Vagina (tissue), 2 donors: ENCODE measurements around the gene TANGO6.

Experiments used
- POLR2AphosphoS5 ChIP-seq, 2 donors: sonication (generic); formaldehyde crosslinking; IDR thresholded peaks; one replicate each; pipeline ENCODE4 v1.9.0; 2017; ENCODE audit warnings: antibody characterized with exemption in 2 of 2, mild to moderate bottlenecking in 2 of 2, low read depth in 1 of 2; ENCODE audit not compliant: insufficient read depth in 1 of 2
- TF ChIP-seq, protein P1 (sequence below), 3 experiments: fragments of 450-650 bp in 2 of 3; fragments of 200-600 bp in 1 of 3; sonication (generic) in 1 of 3; IDR thresholded peaks; one replicate each; pipeline ENCODE4 v1.5.1; 2017 to 2019; ENCODE audit warnings: antibody characterized with exemption in 3 of 3, mild to moderate bottlenecking in 2 of 3, moderate library complexity in 2 of 3

GRCh38 chr16:68973611-68974120 lies 130.3 kb downstream of the TANGO6 start:
- TF ChIP-seq, protein P1, sequence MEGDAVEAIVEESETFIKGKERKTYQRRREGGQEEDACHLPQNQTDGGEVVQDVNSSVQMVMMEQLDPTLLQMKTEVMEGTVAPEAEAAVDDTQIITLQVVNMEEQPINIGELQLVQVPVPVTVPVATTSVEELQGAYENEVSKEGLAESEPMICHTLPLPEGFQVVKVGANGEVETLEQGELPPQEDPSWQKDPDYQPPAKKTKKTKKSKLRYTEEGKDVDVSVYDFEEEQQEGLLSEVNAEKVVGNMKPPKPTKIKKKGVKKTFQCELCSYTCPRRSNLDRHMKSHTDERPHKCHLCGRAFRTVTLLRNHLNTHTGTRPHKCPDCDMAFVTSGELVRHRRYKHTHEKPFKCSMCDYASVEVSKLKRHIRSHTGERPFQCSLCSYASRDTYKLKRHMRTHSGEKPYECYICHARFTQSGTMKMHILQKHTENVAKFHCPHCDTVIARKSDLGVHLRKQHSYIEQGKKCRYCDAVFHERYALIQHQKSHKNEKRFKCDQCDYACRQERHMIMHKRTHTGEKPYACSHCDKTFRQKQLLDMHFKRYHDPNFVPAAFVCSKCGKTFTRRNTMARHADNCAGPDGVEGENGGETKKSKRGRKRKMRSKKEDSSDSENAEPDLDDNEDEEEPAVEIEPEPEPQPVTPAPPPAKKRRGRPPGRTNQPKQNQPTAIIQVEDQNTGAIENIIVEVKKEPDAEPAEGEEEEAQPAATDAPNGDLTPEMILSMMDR (IDR thresholded peaks at IDR 0.05), result no peak
- TF ChIP-seq POLR2AphosphoS5 (IDR thresholded peaks at IDR 0.05; ENCODE audit: insufficient read depth in 1 of 2, low read depth in 1 of 2), result no peak
